NB4 (cell line): Measurements from ENCODE around the gene PRKAB2.

Experiments used
- POLR2A ChIP-seq: IDR thresholded peaks from 2 replicates; pipeline ENCODE4 v1.6.1; 2011; ENCODE audit warnings: mild to moderate bottlenecking; ENCODE audit not compliant: insufficient read length; ENCODE audit errors: extremely low read depth
- TF ChIP-seq, protein P1 (sequence below): IDR thresholded peaks from one replicate; pipeline ENCODE4 v1.5.1; 2012; ENCODE audit warnings: low read depth, low read length

DNA sequence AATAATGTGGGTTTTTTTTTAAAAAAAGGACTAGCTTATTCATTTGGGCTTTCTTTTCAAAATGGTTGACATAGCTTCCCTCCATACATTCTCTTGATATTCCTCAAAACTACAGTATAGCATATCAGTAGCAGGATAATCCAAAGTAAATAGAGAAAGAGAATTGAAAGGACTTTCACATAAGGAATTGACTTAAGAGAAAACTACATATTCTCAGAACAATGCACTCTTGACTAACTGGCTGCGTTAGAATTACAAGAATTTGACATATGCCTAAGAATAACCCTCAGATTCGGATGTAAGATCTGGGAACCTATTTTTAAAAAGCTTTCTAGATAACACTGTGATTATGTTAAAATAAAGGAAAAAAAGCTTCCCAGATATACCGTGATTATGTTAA, 3.1 kb downstream of the PRKAB2 start:
- TF ChIP-seq, protein P1, sequence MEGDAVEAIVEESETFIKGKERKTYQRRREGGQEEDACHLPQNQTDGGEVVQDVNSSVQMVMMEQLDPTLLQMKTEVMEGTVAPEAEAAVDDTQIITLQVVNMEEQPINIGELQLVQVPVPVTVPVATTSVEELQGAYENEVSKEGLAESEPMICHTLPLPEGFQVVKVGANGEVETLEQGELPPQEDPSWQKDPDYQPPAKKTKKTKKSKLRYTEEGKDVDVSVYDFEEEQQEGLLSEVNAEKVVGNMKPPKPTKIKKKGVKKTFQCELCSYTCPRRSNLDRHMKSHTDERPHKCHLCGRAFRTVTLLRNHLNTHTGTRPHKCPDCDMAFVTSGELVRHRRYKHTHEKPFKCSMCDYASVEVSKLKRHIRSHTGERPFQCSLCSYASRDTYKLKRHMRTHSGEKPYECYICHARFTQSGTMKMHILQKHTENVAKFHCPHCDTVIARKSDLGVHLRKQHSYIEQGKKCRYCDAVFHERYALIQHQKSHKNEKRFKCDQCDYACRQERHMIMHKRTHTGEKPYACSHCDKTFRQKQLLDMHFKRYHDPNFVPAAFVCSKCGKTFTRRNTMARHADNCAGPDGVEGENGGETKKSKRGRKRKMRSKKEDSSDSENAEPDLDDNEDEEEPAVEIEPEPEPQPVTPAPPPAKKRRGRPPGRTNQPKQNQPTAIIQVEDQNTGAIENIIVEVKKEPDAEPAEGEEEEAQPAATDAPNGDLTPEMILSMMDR: no peak
- TF ChIP-seq POLR2A: no peak
